Smooth muscle cell (in vitro differentiated cells): ENCODE measurements around the gene FBXL15. TPM values are rescaled to one million over a fixed set of nuclear protein-coding genes. Genes with fewer than 3 reads are reported as not detected.

Experiments
- DNase-seq: peaks from one replicate; lab custom pipeline; 2025; ENCODE audit not compliant: unreplicated experiment; lab: John Stamatoyannopoulos, UW
- H2AFZ ChIP-seq: fragments of 200-600 bp; sonication (generic); 2 replicates; pipeline ENCODE4 v1.6.0; 2016; ENCODE audit warnings: antibody characterized with exemption, low read depth, mild to moderate bottlenecking
- H3F3A ChIP-seq: fragments of 200-600 bp; sonication (generic); 2 replicates; pipeline ENCODE4 v1.6.0; 2017; ENCODE audit warnings: antibody characterized with exemption, low read depth
- H3K27ac ChIP-seq: fragments of 200-600 bp; sonication (generic); 2 replicates; pipeline ENCODE4 v1.5.1; 2016; ENCODE audit warnings: low read depth, mild to moderate bottlenecking
- H3K27me3 ChIP-seq: fragments of 200-600 bp; sonication (generic); 2 replicates; pipeline ENCODE4 v1.6.1; 2016; ENCODE audit warnings: low read depth, mild to moderate bottlenecking
- H3K36me3 ChIP-seq: fragments of 200-600 bp; sonication (generic); 2 replicates; pipeline ENCODE4 v1.5.1; 2016; ENCODE audit warnings: low read depth
- H3K4me1 ChIP-seq: fragments of 200-600 bp; sonication (generic); 2 replicates; pipeline ENCODE4 v1.5.1; 2016; ENCODE audit warnings: low read depth
- H3K4me2 ChIP-seq: fragments of 200-600 bp; sonication (generic); 2 replicates; pipeline ENCODE4 v1.6.0; 2016; ENCODE audit warnings: mild to moderate bottlenecking
- H3K4me3 ChIP-seq: fragments of 200-600 bp; sonication (generic); 2 replicates; pipeline ENCODE4 v1.5.1; 2016; ENCODE audit warnings: mild to moderate bottlenecking
- H3K79me2 ChIP-seq: fragments of 200-600 bp; sonication (generic); 2 replicates; pipeline ENCODE4 v1.6.0; 2016; ENCODE audit warnings: low read depth, mild to moderate bottlenecking
- H3K9ac ChIP-seq: fragments of 200-600 bp; sonication (generic); 2 replicates; pipeline ENCODE4 v1.6.0; 2016; ENCODE audit warnings: low read depth
- H3K9me3 ChIP-seq: fragments of 200-600 bp; sonication (generic); replicated peaks from 2 replicates; pipeline ENCODE4 v1.5.1; 2016; ENCODE audit warnings: low read depth
- H4K20me1 ChIP-seq: fragments of 200-600 bp; sonication (generic); 2 replicates; pipeline ENCODE4 v1.6.0; 2016; ENCODE audit warnings: low read depth
- CTCF ChIP-seq: fragments of 200-600 bp; sonication (generic); IDR thresholded peaks from 2 replicates; pipeline ENCODE4 v1.5.1; 2017; ENCODE audit warnings: borderline replicate concordance, mild to moderate bottlenecking, antibody characterized with exemption; ENCODE audit not compliant: insufficient read depth, poor library complexity, severe bottlenecking
- WGBS: methylation state at CpG from one replicate; pipeline ENCODE4 v1.1.7; 2016; ENCODE audit warnings: low lambda C conversion rate; 5-methylcytosine and 5-hydroxymethylcytosine counted together
- polyA plus RNA-seq: library from polyadenylated mRNA; unstranded; fragments of >200 nt; fragmentation: Nextera tagmentation; extraction: Ambion mirVana; gene quantifications from 2 replicates; pipeline ENCODE4 v1.2.1, GENCODE V29; 2016
- total RNA-seq: library from RNA; depleted of rRNA; stranded (reverse); fragments of >200 nt; gene quantifications from 2 replicates; pipeline ENCODE4 v1.2.3, GENCODE V29; 2014

FBXL15 gene
- total and polyA plus RNA-seq, 2 experiments from 2014 or later = 8.2 to 29.0 TPM

GRCh38 chr10:102392306-102392705, 28.3 kb upstream of the FBXL15 start:
- Histone ChIP-seq H4K20me1 (peaks cover 10% of the 10 kb centered on the region), H3K4me1 (peaks cover 10% of the 10 kb centered on the region), H3K9me3 (no peaks in the 10 kb centered on the region), H3F3A (peaks cover 6% of the 10 kb centered on the region), H3K9ac (no peak overlapping the region), H3K79me2 (peaks cover 14% of the 10 kb centered on the region), H3K4me2 (no peak overlapping the region), H2AFZ (no peak overlapping the region), H3K27me3 (no peaks in the 10 kb centered on the region), H3K27ac (no peak overlapping the region), H3K36me3 (no peaks in the 10 kb centered on the region), H3K4me3 (no peak overlapping the region)
- no peak for TF ChIP-seq CTCF
- 71% methylated on average over 5 of the region's 5 CpGs for WGBS
- no peak for DNase-seq

- no peaks in the 10 kb centered on the region for H3K9me3 ChIP-seq
- H3F3A ChIP-seq = peaks cover 6% of the 10 kb centered on the region
- 46% methylated on average over 30 of the region's 30 CpGs for WGBS
- H3K4me1 ChIP-seq = peaks cover 10% of the 10 kb centered on the region
- peak overlapping the region; percentile 100 for H3K27ac ChIP-seq
- peaks cover 14% of the 10 kb centered on the region for H3K79me2 ChIP-seq
- peak overlapping the region; percentile 94 for H3K4me2 ChIP-seq
- no peaks in the 10 kb centered on the region for H3K27me3 ChIP-seq
- peak; percentile 96 for TF ChIP-seq CTCF
- H2AFZ ChIP-seq = no peak overlapping the region
- H4K20me1 ChIP-seq = peaks cover 10% of the 10 kb centered on the region
- no peaks in the 10 kb centered on the region for H3K36me3 ChIP-seq
- peak overlapping the region; percentile 69 for H3K4me3 ChIP-seq
- H3K9ac ChIP-seq = peak overlapping the region; percentile 99
- no peak for DNase-seq
These were observed 27.1 kb upstream of the FBXL15 start for GRCh38 chr10:102393411-102394078.

- Histone ChIP-seq H3K27me3 (no peaks in the 10 kb centered on the region), H3K4me1 (peaks cover 10% of the 10 kb centered on the region), H3F3A (peaks cover 6% of the 10 kb centered on the region), H3K27ac (peak overlapping the region; percentile 100), H2AFZ (no peak overlapping the region), H3K4me3 (peak overlapping the region; percentile 69), H4K20me1 (peaks cover 10% of the 10 kb centered on the region), H3K9me3 (no peaks in the 10 kb centered on the region), H3K9ac (peak overlapping the region; percentile 99), H3K4me2 (peak overlapping the region; percentile 94), H3K36me3 (no peaks in the 10 kb centered on the region), H3K79me2 (peaks cover 14% of the 10 kb centered on the region)
- 1% methylated on average over 66 of the region's 71 CpGs for WGBS
- no peak for TF ChIP-seq CTCF
- DNase-seq = peak; percentile 99
These were observed 26.4 kb upstream of the FBXL15 start for GRCh38 chr10:102394079-102394800.
